ENCODE measurements around the gene SECTM1.

SECTM1 gene

GRCh38 chr17:82346342-82347300 lies 13.1 kb upstream of the SECTM1 start:
- no peak for DNase-seq

GRCh38 chr17:82345151-82345976 lies 11.8 kb upstream of the SECTM1 start:
- no peak for DNase-seq

GRCh38 chr17:82344175-82344907 lies 10.8 kb upstream of the SECTM1 start:
- DNase-seq, result no peak

- no peak for DNase-seq
These were observed 10.0 kb upstream of the SECTM1 start for GRCh38 chr17:82343560-82343959.

GRCh38 chr17:82342361-82343079 lies 9.0 kb upstream of the SECTM1 start:
- no peak for DNase-seq

GRCh38 chr17:82339634-82340580 lies 6.3 kb upstream of the SECTM1 start:
- no peak for DNase-seq

- no peak for DNase-seq
These were observed 5.5 kb upstream of the SECTM1 start for GRCh38 chr17:82338858-82339633.

- DNase-seq, result no peak
These were observed 1.2 kb upstream of the SECTM1 start for GRCh38 chr17:82334622-82335394.

GRCh38 chr17:82334204-82334621 lies 647 bp upstream of the SECTM1 start:
- DNase-seq, result no peak

GRCh38 chr17:82332669-82333278 lies 792 bp downstream of the SECTM1 start:
- no peak for DNase-seq

- no peak for DNase-seq
These were observed 2.1 kb downstream of the SECTM1 start for GRCh38 chr17:82331345-82331939.

GRCh38 chr17:82330322-82331239 lies 3.0 kb downstream of the SECTM1 start:
- peak; percentile 75 to 76 for DNase-seq

- DNase-seq, result no peak
These were observed 3.8 kb downstream of the SECTM1 start for GRCh38 chr17:82329683-82330321.

- no peak for DNase-seq
These were observed 4.5 kb downstream of the SECTM1 start for GRCh38 chr17:82328994-82329507.

- DNase-seq, result no peak
These were observed 5.2 kb downstream of the SECTM1 start for GRCh38 chr17:82328141-82328993.

- DNase-seq, result no peak
These were observed 5.8 kb downstream of the SECTM1 start for GRCh38 chr17:82327757-82328140.
